ENCODE measurements around the gene OR9A2.

DNA sequence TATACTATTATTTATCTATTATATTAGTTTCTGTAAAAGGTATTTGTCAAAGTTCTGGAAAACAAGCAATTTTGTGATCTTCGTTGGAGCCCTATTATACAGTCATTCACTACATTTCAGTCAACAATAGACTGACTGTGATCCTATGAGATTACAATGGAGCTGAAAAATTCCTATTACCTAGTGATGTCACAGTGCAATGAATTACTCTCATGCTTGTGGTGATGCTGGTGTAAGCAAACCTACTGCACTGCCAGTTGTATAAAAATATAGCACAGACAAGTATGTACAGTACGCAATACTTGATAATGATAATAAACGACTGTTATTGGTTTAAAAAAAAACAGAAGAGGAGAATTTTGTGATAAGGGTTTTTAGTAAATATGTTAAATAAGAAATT lies 46.6 kb upstream of the OR9A2 start:
- TF ChIP-seq CEBPB (IDR thresholded peaks at IDR 0.05; ENCODE audit: low read depth) = no peak
- no peak for TF ChIP-seq FOSL1 (IDR thresholded peaks at IDR 0.05; ENCODE audit: low read depth)
- TF ChIP-seq CTCF (IDR thresholded peaks at IDR 0.05 in 2 of 3, conservative IDR thresholded peaks at IDR 0.05 in 1 of 3; ENCODE audit: borderline replicate concordance in 1 of 3, insufficient read depth in 1 of 3, low read depth in 2 of 3, low read length in 2 of 3) = no peak
- no peak for TF ChIP-seq CBX3 (IDR thresholded peaks at IDR 0.05; ENCODE audit: low read depth)
- no peak for TF ChIP-seq EZH2 (IDR thresholded peaks at IDR 0.05)
- no peak for TF ChIP-seq POLR2A (IDR thresholded peaks at IDR 0.05; ENCODE audit: borderline replicate concordance, extremely low read depth, insufficient read depth, insufficient read length)
- TF ChIP-seq ZNF274 (IDR thresholded peaks at IDR 0.05; ENCODE audit: low read depth, low read length) = no peak
- TF ChIP-seq TCF7L2 (IDR thresholded peaks at IDR 0.05; ENCODE audit: borderline replicate concordance, extremely low read depth, insufficient read depth, insufficient read length) = no peak
- TF ChIP-seq MAX (IDR thresholded peaks at IDR 0.05) = no peak
- TF ChIP-seq SRF (IDR thresholded peaks at IDR 0.05; ENCODE audit: low read depth) = no peak
- no peak for TF ChIP-seq JUND (IDR thresholded peaks at IDR 0.05)
- TF ChIP-seq EZH2phosphoT487 (IDR thresholded peaks at IDR 0.05; ENCODE audit: borderline replicate concordance) = no peak
- TF ChIP-seq REST (IDR thresholded peaks at IDR 0.05; ENCODE audit: low read depth) = no peak
- TF ChIP-seq ZFX (IDR thresholded peaks at IDR 0.05) = no peak
